Measurements from ENCODE around the gene DTX4.
A peak's percentile ranks its signal among the peaks of the same experiment; 100 is the strongest.

The DTX4 gene

DNA sequence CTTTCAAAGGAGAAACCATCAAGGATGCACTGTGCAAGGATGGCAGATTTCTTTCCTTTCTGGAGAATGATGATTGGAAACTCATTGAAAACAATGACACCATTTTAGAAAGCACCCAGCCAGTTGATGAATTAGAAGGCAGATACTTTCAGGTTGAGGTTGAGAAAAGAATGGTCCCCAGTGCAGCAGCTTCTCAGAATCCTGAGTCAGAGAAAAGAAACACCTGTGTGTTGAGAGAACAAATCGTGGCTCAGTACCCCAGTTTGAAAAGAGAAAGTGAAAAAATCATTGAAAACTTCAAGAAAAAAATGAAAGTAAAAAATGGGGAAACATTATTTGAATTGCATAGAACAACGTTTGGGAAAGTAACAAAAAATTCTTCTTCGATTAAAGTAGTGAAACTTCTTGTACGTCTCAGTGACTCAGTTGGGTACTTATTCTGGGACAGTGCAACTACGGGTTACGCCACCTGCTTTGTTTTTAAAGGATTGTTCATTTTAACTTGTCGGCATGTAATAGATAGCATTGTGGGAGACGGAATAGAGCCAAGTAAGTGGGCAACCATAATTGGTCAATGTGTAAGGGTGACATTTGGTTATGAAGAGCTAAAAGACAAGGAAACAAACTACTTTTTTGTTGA, 19.5 kb upstream of the DTX4 start:
- H3K36me3 Mint-ChIP-seq (ENCODE audit: low read depth) = peaks cover 63% of the 10 kb centered on the region
- no peaks in the 10 kb centered on the region for H3K9me3 Mint-ChIP-seq
- H3K4me3 Mint-ChIP-seq = peak overlapping the region; percentile 59
- no peak for DNase-seq (ENCODE audit: low spot score)
- no peaks in the 10 kb centered on the region for H3K27me3 Mint-ChIP-seq (ENCODE audit: low read depth)
- H3K27ac Mint-ChIP-seq = peak overlapping the region; percentile 67
- H3K4me1 Mint-ChIP-seq (ENCODE audit: low read depth) = peaks cover 45% of the 10 kb centered on the region

GRCh38 chr11:59154610-59155009, 17.3 kb upstream of the DTX4 start:
- Mint-ChIP-seq H3K36me3 (ENCODE audit: low read depth) (peaks cover 43% of the 10 kb centered on the region), H3K27ac (no peak overlapping the region), H3K27me3 (ENCODE audit: low read depth) (no peaks in the 10 kb centered on the region), H3K4me1 (ENCODE audit: low read depth) (peaks cover 32% of the 10 kb centered on the region), H3K9me3 (no peaks in the 10 kb centered on the region), H3K4me3 (no peak overlapping the region)
- no peak for DNase-seq (ENCODE audit: low spot score)

- no peaks in the 10 kb centered on the region for H3K9me3 Mint-ChIP-seq
- no peak for DNase-seq (ENCODE audit: low spot score)
- no peak overlapping the region for H3K4me3 Mint-ChIP-seq
- H3K36me3 Mint-ChIP-seq (ENCODE audit: low read depth) = peaks cover 24% of the 10 kb centered on the region
- peaks cover 14% of the 10 kb centered on the region for H3K4me1 Mint-ChIP-seq (ENCODE audit: low read depth)
- no peak overlapping the region for H3K27ac Mint-ChIP-seq
- peaks cover 7% of the 10 kb centered on the region for H3K27me3 Mint-ChIP-seq (ENCODE audit: low read depth)
These were observed 14.5 kb upstream of the DTX4 start for GRCh38 chr11:59157433-59157832.

DNA sequence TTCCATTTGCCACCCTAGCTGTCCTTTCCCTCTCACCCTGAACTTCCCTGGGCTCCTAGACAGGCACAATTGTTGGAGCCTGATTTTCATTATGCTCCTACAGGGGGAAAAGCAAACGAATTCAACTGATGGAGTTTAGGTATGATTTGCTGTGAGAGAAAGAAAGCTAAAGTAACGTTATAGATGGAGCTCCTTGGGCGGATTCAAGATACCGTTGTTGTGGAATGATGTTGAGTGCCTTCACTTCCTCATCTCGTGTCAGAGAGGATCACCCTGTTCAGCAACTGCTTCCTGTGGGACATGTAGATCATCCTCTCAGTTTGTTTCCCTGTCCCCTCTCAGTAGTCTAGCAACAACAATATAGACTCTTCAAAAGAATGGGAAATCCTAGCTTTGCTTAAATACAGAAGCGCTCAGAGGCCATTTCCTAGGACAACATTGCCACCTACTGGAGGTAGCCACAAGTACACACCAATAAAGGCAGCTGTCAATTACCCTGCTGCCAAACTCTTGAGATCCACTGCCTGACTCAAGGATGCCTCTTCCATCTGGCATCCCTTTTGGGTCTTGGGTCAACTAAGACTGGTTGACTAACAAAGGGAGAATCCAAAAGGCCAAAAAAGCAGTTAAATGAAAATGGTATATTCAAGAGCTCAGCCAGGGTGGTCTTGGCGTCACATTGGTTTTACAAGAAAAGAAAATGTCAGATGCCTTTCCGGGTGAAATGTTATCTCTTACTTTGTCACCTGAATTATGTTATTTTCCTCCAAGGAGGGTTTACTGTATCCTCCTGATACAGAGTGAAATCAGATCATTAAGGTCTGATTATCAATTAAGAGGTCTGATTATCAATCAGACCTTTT, 13.5 kb upstream of the DTX4 start:
- Mint-ChIP-seq H3K27ac (peak overlapping the region; percentile 21), H3K36me3 (ENCODE audit: low read depth) (peaks cover 14% of the 10 kb centered on the region), H3K4me1 (ENCODE audit: low read depth) (peaks cover 9% of the 10 kb centered on the region), H3K4me3 (no peak overlapping the region), H3K9me3 (no peaks in the 10 kb centered on the region), H3K27me3 (ENCODE audit: low read depth) (peaks cover 12% of the 10 kb centered on the region)
- peak; percentile 46 for DNase-seq (ENCODE audit: low spot score)

DNA sequence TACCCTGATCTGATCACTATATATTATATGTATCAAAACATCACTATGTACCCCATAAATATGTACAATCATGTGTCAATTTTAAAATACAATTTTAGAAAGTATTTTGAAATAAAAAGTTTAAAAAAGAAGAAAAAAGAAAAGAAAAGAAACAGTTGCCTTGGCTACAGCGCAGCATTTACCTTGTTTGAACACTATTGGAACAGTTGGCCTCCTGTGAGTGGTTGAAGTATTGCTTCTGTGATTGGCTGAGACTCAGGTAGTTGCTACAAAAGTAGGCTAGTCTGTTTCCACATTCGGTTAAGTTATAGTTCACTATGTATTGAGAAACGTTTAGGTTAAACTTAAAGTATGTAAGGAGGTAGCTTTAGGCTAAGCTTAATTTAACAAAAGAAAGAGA, 7.9 kb upstream of the DTX4 start:
- no peak overlapping the region for H3K4me3 Mint-ChIP-seq
- H3K36me3 Mint-ChIP-seq (ENCODE audit: low read depth) = no peaks in the 10 kb centered on the region
- H3K27me3 Mint-ChIP-seq (ENCODE audit: low read depth) = peaks cover 29% of the 10 kb centered on the region
- DNase-seq (ENCODE audit: low spot score) = no peak
- H3K9me3 Mint-ChIP-seq = no peaks in the 10 kb centered on the region
- H3K4me1 Mint-ChIP-seq (ENCODE audit: low read depth) = peaks cover 2% of the 10 kb centered on the region
- H3K27ac Mint-ChIP-seq = no peak overlapping the region

- no peak for DNase-seq (ENCODE audit: low spot score)
- Mint-ChIP-seq H3K4me3 (peak overlapping the region; percentile 82), H3K27ac (peak overlapping the region; percentile 50), H3K36me3 (ENCODE audit: low read depth) (no peaks in the 10 kb centered on the region), H3K9me3 (no peaks in the 10 kb centered on the region), H3K27me3 (ENCODE audit: low read depth) (peaks cover 42% of the 10 kb centered on the region), H3K4me1 (ENCODE audit: low read depth) (peaks cover 10% of the 10 kb centered on the region)
These were observed 580 bp downstream of the DTX4 start for GRCh38 chr11:59172345-59173079.

DNA sequence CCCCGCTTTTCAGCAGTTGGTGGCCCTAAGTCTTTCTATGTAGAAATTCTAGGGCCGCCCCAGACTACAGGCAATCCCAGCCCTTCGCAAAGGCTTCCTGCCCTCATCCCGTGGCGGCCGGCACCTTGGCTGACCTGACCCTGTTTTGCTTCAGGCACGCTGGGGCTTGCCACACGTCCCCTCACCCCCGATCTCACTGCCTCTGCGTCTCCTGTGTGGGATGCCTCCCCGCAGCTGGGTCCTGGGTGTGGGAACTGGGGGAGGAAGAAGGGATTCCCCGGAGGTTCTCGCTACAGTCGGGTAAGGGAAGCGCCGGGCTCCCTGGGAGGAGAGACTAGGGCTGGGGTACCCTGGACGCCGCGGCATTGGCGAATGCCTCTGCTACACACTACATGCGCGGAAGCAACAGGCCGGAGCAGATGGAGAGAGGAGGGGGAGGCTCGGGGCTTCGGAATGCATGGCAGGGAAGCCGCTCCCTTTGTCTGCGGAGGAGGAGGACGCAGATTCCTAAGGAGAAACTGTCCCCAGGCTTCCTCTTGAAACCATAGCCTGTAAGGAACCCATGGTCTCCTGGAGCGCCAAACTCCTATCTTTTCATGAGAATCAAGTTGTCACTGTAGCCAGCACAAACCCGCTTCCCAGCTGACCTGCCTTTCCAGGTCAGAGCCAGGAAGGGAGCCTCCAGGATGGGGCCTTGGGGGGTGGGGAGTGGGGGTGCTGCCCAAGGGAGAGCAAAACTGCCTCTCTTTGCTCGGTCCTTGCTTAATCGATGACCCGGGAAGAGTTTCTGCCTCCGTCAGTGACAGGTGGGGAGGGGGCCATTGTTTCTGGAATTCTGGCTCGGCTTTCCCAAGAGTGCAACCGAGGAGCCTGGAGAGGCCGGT, 1.4 kb downstream of the DTX4 start:
- no peaks in the 10 kb centered on the region for H3K9me3 Mint-ChIP-seq
- H3K27ac Mint-ChIP-seq = peak overlapping the region; percentile 50
- no peak for DNase-seq (ENCODE audit: low spot score)
- H3K27me3 Mint-ChIP-seq (ENCODE audit: low read depth) = peaks cover 42% of the 10 kb centered on the region
- no peaks in the 10 kb centered on the region for H3K36me3 Mint-ChIP-seq (ENCODE audit: low read depth)
- H3K4me1 Mint-ChIP-seq (ENCODE audit: low read depth) = peaks cover 10% of the 10 kb centered on the region
- H3K4me3 Mint-ChIP-seq = peak overlapping the region; percentile 82

DNA sequence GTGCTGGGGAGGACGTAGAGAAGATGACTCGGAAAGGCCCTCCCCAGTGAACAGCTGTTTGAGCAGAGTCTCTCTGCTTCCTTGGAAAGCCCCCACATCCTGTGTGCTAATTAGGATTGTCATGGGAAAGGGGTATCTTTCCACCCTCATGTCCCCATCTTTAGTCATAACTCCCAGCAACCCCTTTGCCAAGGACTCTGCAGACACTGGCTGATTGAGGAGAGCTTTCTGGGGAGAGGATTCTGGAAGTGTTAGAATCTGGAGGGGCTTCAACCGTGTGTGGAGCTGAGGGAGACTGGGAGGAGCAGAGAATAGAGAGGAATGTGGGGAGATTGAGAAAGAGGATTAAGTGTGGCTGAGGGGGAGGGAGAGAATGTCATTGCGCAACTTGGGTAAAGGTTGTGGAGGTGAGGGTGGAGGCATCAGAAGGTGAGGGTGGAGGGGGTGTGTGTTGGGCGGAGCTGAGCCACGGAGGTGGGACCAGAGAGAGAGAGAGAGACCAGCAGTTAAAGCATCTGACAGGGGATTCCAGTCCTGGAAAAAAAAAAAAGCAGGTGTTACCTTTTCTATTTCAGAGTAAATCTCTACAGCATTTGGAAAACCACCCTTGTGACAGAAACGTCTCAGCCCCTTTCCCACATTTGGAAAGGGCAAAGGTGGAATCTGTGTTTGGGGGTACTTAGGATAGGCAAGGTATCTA, 2.2 kb downstream of the DTX4 start:
- Mint-ChIP-seq H3K9me3 (no peaks in the 10 kb centered on the region), H3K4me1 (ENCODE audit: low read depth) (peaks cover 10% of the 10 kb centered on the region), H3K36me3 (ENCODE audit: low read depth) (no peaks in the 10 kb centered on the region), H3K4me3 (no peak overlapping the region), H3K27me3 (ENCODE audit: low read depth) (peaks cover 44% of the 10 kb centered on the region), H3K27ac (no peak overlapping the region)
- no peak for DNase-seq (ENCODE audit: low spot score)

- no peaks in the 10 kb centered on the region for H3K9me3 Mint-ChIP-seq
- H3K36me3 Mint-ChIP-seq (ENCODE audit: low read depth) = no peaks in the 10 kb centered on the region
- no peak for DNase-seq (ENCODE audit: low spot score)
- H3K4me1 Mint-ChIP-seq (ENCODE audit: low read depth) = peaks cover 10% of the 10 kb centered on the region
- H3K27me3 Mint-ChIP-seq (ENCODE audit: low read depth) = peaks cover 44% of the 10 kb centered on the region
- H3K4me3 Mint-ChIP-seq = no peak overlapping the region
- H3K27ac Mint-ChIP-seq = no peak overlapping the region
These were observed 2.7 kb downstream of the DTX4 start for GRCh38 chr11:59174664-59175033.

DNA sequence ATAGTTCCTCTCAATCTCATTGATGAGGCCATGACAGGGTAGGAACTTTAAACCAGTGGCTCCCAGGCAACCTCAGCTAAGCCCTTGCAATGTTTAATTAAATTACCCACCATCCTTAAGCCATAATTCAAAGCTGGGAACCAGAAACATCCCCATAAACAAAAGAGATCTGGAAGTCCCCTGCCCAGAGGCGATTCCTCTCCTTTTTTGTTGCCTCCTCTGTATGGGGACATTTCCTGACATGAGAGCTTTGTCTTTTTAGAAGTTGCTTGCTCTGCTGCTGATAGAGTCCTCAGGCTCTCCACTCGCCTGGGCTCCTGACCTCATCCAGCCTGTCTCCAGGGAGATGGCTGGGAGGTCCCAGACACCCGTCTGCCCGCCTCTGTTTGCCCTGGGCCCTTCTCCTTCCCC, 3.2 kb downstream of the DTX4 start:
- peaks cover 10% of the 10 kb centered on the region for H3K4me1 Mint-ChIP-seq (ENCODE audit: low read depth)
- H3K4me3 Mint-ChIP-seq = no peak overlapping the region
- H3K27ac Mint-ChIP-seq = no peak overlapping the region

DNA sequence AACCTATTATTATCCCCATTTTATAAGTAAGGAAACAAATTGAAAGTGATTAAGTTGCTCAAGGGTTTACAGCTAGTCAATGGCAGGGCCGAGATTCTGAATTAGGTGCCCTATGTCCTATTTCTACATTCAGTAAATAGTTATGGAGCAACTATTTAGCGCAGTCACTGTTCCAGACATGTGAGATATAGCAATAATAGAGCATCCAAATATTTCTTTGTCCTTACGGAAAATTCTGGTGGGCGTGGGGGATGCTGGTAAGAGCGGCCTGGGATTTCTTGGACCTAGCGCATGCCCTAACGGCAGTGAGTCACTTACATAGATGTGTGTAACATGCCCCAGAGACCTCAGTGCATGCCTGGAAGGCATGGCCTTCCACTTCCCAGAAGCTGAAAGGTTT, 4.4 kb downstream of the DTX4 start:
- no peak overlapping the region for H3K4me3 Mint-ChIP-seq
- peaks cover 10% of the 10 kb centered on the region for H3K4me1 Mint-ChIP-seq (ENCODE audit: low read depth)
- DNase-seq (ENCODE audit: low spot score) = no peak
- no peaks in the 10 kb centered on the region for H3K36me3 Mint-ChIP-seq (ENCODE audit: low read depth)
- no peak overlapping the region for H3K27ac Mint-ChIP-seq
- H3K9me3 Mint-ChIP-seq = no peaks in the 10 kb centered on the region
- peaks cover 44% of the 10 kb centered on the region for H3K27me3 Mint-ChIP-seq (ENCODE audit: low read depth)

More for the DNA sequence above, 3.2 kb downstream of the DTX4 start:
- H3K36me3 Mint-ChIP-seq (ENCODE audit: low read depth) = no peaks in the 10 kb centered on the region
- H3K9me3 Mint-ChIP-seq = no peaks in the 10 kb centered on the region
- peaks cover 44% of the 10 kb centered on the region for H3K27me3 Mint-ChIP-seq (ENCODE audit: low read depth)
- DNase-seq (ENCODE audit: low spot score) = no peak

DNA sequence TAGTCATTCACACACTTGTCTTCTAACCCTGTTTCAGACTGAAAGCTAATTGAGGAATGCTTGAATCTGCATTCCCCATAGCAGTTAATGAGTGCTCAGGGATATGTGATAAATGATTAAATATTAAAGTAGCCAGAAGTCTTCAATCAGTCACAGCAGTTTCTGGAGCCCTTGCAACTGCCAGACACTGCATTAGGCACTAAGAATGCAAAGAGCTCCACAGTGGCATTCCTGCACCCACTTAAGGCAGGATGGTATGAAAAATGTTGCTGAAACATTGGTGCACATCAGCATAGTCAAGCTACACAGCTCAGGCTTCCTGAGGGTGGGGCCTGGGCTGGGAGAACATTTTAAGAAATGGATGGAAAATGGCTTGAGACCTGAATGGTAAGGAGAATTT, 6.5 kb downstream of the DTX4 start:
- no peaks in the 10 kb centered on the region for H3K36me3 Mint-ChIP-seq (ENCODE audit: low read depth)
- peaks cover 3% of the 10 kb centered on the region for H3K4me1 Mint-ChIP-seq (ENCODE audit: low read depth)
- H3K27me3 Mint-ChIP-seq (ENCODE audit: low read depth) = peaks cover 38% of the 10 kb centered on the region
- no peak overlapping the region for H3K4me3 Mint-ChIP-seq
- DNase-seq (ENCODE audit: low spot score) = no peak
- H3K9me3 Mint-ChIP-seq = no peaks in the 10 kb centered on the region
- H3K27ac Mint-ChIP-seq = no peak overlapping the region

- Mint-ChIP-seq H3K27ac (no peak overlapping the region), H3K36me3 (ENCODE audit: low read depth) (no peaks in the 10 kb centered on the region), H3K4me3 (no peak overlapping the region), H3K27me3 (ENCODE audit: low read depth) (peaks cover 31% of the 10 kb centered on the region), H3K4me1 (ENCODE audit: low read depth) (peaks cover 1% of the 10 kb centered on the region), H3K9me3 (no peaks in the 10 kb centered on the region)
- no peak for DNase-seq (ENCODE audit: low spot score)
These were observed 7.2 kb downstream of the DTX4 start for GRCh38 chr11:59179121-59179520.
